ENCODE measurements around the gene LYRM2.

DNA sequence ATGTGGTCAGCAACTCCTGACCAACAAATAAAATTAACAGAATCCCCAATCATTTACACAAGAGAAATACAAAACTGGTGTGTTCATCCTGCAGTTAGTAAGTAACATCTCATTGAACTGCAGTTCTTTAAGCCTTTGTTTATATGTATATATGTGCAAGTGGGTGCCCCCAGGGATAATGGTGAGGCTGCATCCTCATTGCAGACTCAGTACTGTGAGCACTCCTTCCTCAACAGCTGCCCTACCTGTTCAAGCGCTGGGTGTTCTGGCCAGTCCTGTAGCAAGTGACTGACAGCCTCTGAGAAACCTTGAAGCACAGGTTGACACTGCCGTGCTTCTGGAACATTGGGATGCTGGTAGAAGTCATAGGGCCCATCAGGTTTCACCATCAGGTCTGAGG lies 49.8 kb upstream of the LYRM2 start:
- TF ChIP-seq, protein P1, sequence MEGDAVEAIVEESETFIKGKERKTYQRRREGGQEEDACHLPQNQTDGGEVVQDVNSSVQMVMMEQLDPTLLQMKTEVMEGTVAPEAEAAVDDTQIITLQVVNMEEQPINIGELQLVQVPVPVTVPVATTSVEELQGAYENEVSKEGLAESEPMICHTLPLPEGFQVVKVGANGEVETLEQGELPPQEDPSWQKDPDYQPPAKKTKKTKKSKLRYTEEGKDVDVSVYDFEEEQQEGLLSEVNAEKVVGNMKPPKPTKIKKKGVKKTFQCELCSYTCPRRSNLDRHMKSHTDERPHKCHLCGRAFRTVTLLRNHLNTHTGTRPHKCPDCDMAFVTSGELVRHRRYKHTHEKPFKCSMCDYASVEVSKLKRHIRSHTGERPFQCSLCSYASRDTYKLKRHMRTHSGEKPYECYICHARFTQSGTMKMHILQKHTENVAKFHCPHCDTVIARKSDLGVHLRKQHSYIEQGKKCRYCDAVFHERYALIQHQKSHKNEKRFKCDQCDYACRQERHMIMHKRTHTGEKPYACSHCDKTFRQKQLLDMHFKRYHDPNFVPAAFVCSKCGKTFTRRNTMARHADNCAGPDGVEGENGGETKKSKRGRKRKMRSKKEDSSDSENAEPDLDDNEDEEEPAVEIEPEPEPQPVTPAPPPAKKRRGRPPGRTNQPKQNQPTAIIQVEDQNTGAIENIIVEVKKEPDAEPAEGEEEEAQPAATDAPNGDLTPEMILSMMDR (IDR thresholded peaks at IDR 0.05): no peak
- TF ChIP-seq POLR2A (IDR thresholded peaks at IDR 0.05): no peak

All from right lobe of liver (tissue), 4 donors.